GM23338 (cell line): ENCODE measurements around the gene PDLIM5. TPM values are rescaled to one million over a fixed set of nuclear protein-coding genes. Genes with fewer than 3 reads are reported as not detected.

Experiments used
- ATAC-seq: fragments of 200-7000 bp; cut with Tn5 transposase; 3 replicates; pipeline ENCODE4 v1.9.1; 2020
- DNase-seq: peaks from one replicate; pipeline ENCODE4 v3.0.0-alpha.2; 2015; ENCODE audit warnings: low spot score
- H2AFZ ChIP-seq: fragments of 200-600 bp; sonication (generic); 2 replicates; pipeline ENCODE4 v1.8.0; 2016; ENCODE audit warnings: antibody characterized with exemption, mild to moderate bottlenecking, moderate library complexity
- H3F3A ChIP-seq: fragments of 200-600 bp; sonication (generic); replicated peaks from 2 replicates; pipeline ENCODE4 v1.8.0; 2017; ENCODE audit warnings: antibody characterized with exemption, mixed run types, low read depth
- H3K27ac ChIP-seq: fragments of 200-600 bp; sonication (generic); 2 replicates; pipeline ENCODE4 v1.6.1; 2016; ENCODE audit warnings: low read depth
- H3K27me3 ChIP-seq: fragments of 200-600 bp; sonication (generic); 2 replicates; pipeline ENCODE4 v1.8.0; 2016; ENCODE audit warnings: mild to moderate bottlenecking, mixed run types, moderate library complexity; ENCODE audit not compliant: insufficient read depth
- H3K36me3 ChIP-seq: fragments of 200-600 bp; sonication (generic); 2 replicates; pipeline ENCODE4 v1.8.0; 2016; ENCODE audit warnings: mild to moderate bottlenecking; ENCODE audit not compliant: insufficient read depth
- H3K4me1 ChIP-seq: fragments of 200-600 bp; sonication (generic); 2 replicates; pipeline ENCODE4 v1.8.0; 2016; ENCODE audit warnings: mild to moderate bottlenecking, moderate library complexity; ENCODE audit not compliant: insufficient read depth
- H3K4me2 ChIP-seq: fragments of 200-600 bp; sonication (generic); 2 replicates; pipeline ENCODE4 v1.7.1; 2017; ENCODE audit warnings: mixed run types
- H3K4me3 ChIP-seq: fragments of 200-600 bp; sonication (generic); 2 replicates; pipeline ENCODE4 v1.6.1; 2016; ENCODE audit warnings: mixed run types
- H3K79me2 ChIP-seq: fragments of 200-600 bp; sonication (generic); replicated peaks from 2 replicates; pipeline ENCODE4 v1.8.0; 2017; ENCODE audit warnings: mild to moderate bottlenecking; ENCODE audit not compliant: insufficient read depth
- H3K9me2 ChIP-seq: fragments of 200-600 bp; sonication (generic); 2 replicates; pipeline ENCODE4 v1.8.0; 2017; ENCODE audit not compliant: insufficient read depth
- H4K20me1 ChIP-seq: fragments of 200-600 bp; sonication (generic); replicated peaks from 2 replicates; pipeline ENCODE4 v1.8.0; 2017; ENCODE audit warnings: mild to moderate bottlenecking; ENCODE audit not compliant: insufficient read depth
- H3K27ac Mint-ChIP-seq: 2 replicates; pipeline ENCODE4 v1.8.0; 2020; ENCODE audit warnings: inconsistent platforms, mild to moderate bottlenecking, moderate library complexity, mixed read lengths
- H3K27me3 Mint-ChIP-seq: 3 replicates; pipeline ENCODE4 v1.8.0; 2022; ENCODE audit warnings: low read depth, mild to moderate bottlenecking, moderate library complexity, mixed read lengths, inconsistent platforms; ENCODE audit not compliant: insufficient read depth, poor library complexity
- H3K36me3 Mint-ChIP-seq: 3 replicates; pipeline ENCODE4 v1.8.0; 2021; ENCODE audit warnings: low read depth, mild to moderate bottlenecking, inconsistent platforms, moderate library complexity, mixed read lengths
- H3K4me1 Mint-ChIP-seq: 3 replicates; pipeline ENCODE4 v1.8.0; 2020; ENCODE audit warnings: mild to moderate bottlenecking, inconsistent platforms, mixed read lengths
- H3K4me3 Mint-ChIP-seq: 3 replicates; pipeline ENCODE4 v1.8.0; 2021; ENCODE audit warnings: moderate library complexity, mild to moderate bottlenecking, inconsistent platforms, mixed read lengths
- H3K9me3 Mint-ChIP-seq: 3 replicates; pipeline ENCODE4 v1.8.0; 2020; ENCODE audit warnings: moderate library complexity, mild to moderate bottlenecking, inconsistent platforms, mixed read lengths
- CREB1 ChIP-seq: fragments of 250-450 bp; sonication (Bioruptor Pico); IDR thresholded peaks from 2 replicates; pipeline ENCODE4 v1.5.0; 2020; ENCODE audit warnings: low read depth, mild to moderate bottlenecking, moderate library complexity
- EZH2 ChIP-seq: fragments of 200-600 bp; sonication (generic); IDR thresholded peaks from one replicate; pipeline ENCODE4 v1.8.0; 2017; ENCODE audit warnings: antibody characterized with exemption, mild to moderate bottlenecking, low read depth; ENCODE audit not compliant: unreplicated experiment
- EZH2phosphoT487 ChIP-seq: fragments of 200-600 bp; sonication (generic); IDR thresholded peaks from one replicate; pipeline ENCODE4 v1.8.1; 2018; ENCODE audit warnings: antibody characterized with exemption; ENCODE audit not compliant: unreplicated experiment
- JUNB ChIP-seq: IDR thresholded peaks from one replicate; pipeline ENCODE4 v1.6.1; 2016; ENCODE audit warnings: antibody characterized with exemption; ENCODE audit not compliant: unreplicated experiment
- POLR2AphosphoS5 ChIP-seq: IDR thresholded peaks from 2 replicates; pipeline ENCODE4 v1.6.1; 2016; ENCODE audit warnings: antibody characterized with exemption, low read depth
- ZNF331 ChIP-seq: fragments of 250-450 bp; sonication (Bioruptor Pico); IDR thresholded peaks from 2 replicates; pipeline ENCODE4 v1.5.0; 2020; ENCODE audit warnings: low read depth, mild to moderate bottlenecking, moderate library complexity
- polyA plus RNA-seq: library from polyadenylated mRNA; unstranded; fragments of >200 nt; fragmentation: Nextera tagmentation; extraction: Ambion mirVana; gene quantifications from 2 replicates; pipeline ENCODE4 v1.2.1, GENCODE V29; 2016
- total RNA-seq: library from RNA; depleted of rRNA; stranded (reverse); fragments of >200 nt; shearing (Covaris generic); gene quantifications from 2 replicates; pipeline ENCODE4 v1.2.3, GENCODE V29; 2014
- TF ChIP-seq, protein P1 (sequence below): IDR thresholded peaks from 2 replicates; pipeline ENCODE4 v1.6.1; 2016; ENCODE audit warnings: antibody characterized with exemption
- TF ChIP-seq, protein P2 (sequence below): fragments of 250-450 bp; sonication (Bioruptor Pico); IDR thresholded peaks from 2 replicates; pipeline ENCODE4 v1.5.0; 2020; ENCODE audit warnings: mild to moderate bottlenecking, moderate library complexity
- TF ChIP-seq, protein P3 (sequence below): IDR thresholded peaks from one replicate; pipeline ENCODE4 v1.6.1; 2018; ENCODE audit warnings: antibody characterized with exemption; ENCODE audit not compliant: unreplicated experiment

The PDLIM5 gene
- total and polyA plus RNA-seq, 2 experiments from 2014 or later, result 45.2 to 53.0 TPM

DNA sequence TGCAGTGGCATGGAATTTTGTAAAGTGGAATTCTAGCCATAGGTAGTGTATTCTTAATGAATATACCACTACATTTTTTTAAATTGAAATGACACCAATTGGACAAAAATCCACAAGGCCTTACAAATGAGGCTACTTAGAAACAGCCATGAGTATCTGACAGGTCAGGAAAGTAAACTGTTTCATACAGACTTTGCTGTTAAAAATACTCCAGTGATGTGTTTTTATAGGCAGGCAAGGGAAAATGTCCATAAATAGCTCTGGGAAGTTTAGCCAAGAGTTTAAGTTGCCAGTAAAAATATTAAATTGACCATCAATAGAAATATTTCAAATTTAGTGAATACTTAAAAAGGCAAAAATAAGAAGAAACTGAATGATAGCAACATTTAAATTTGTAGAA lies 41.8 kb upstream of the PDLIM5 start:
- H3K27ac ChIP-seq, result no peak overlapping the region
- Mint-ChIP-seq H3K27me3 (no peaks in the 10 kb centered on the region), H3K27ac (no peak overlapping the region), H3K4me3 (no peak overlapping the region), H3K36me3 (no peaks in the 10 kb centered on the region), H3K4me1 (peaks cover 23% of the 10 kb centered on the region; the same call in 2 of the 3 replicates), H3K9me3 (no peaks in the 10 kb centered on the region)
- no peaks in the 10 kb centered on the region for H3K9me2 ChIP-seq
- H3K4me2 ChIP-seq, result no peak overlapping the region
- peaks cover 18% of the 10 kb centered on the region for H3K4me1 ChIP-seq
- no peak for DNase-seq
- H3K27me3 ChIP-seq, result no peaks in the 10 kb centered on the region
- H3K36me3 ChIP-seq, result no peaks in the 10 kb centered on the region
- H3F3A ChIP-seq, result no peaks in the 10 kb centered on the region
- no peaks in the 10 kb centered on the region for H3K79me2 ChIP-seq
- H3K4me3 ChIP-seq, result no peak overlapping the region
- ATAC-seq, result no peak
- H4K20me1 ChIP-seq, result no peaks in the 10 kb centered on the region
- no peak overlapping the region for H2AFZ ChIP-seq
- TF ChIP-seq, protein P1, sequence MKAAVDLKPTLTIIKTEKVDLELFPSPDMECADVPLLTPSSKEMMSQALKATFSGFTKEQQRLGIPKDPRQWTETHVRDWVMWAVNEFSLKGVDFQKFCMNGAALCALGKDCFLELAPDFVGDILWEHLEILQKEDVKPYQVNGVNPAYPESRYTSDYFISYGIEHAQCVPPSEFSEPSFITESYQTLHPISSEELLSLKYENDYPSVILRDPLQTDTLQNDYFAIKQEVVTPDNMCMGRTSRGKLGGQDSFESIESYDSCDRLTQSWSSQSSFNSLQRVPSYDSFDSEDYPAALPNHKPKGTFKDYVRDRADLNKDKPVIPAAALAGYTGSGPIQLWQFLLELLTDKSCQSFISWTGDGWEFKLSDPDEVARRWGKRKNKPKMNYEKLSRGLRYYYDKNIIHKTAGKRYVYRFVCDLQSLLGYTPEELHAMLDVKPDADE, result no peak
- TF ChIP-seq, protein P2, sequence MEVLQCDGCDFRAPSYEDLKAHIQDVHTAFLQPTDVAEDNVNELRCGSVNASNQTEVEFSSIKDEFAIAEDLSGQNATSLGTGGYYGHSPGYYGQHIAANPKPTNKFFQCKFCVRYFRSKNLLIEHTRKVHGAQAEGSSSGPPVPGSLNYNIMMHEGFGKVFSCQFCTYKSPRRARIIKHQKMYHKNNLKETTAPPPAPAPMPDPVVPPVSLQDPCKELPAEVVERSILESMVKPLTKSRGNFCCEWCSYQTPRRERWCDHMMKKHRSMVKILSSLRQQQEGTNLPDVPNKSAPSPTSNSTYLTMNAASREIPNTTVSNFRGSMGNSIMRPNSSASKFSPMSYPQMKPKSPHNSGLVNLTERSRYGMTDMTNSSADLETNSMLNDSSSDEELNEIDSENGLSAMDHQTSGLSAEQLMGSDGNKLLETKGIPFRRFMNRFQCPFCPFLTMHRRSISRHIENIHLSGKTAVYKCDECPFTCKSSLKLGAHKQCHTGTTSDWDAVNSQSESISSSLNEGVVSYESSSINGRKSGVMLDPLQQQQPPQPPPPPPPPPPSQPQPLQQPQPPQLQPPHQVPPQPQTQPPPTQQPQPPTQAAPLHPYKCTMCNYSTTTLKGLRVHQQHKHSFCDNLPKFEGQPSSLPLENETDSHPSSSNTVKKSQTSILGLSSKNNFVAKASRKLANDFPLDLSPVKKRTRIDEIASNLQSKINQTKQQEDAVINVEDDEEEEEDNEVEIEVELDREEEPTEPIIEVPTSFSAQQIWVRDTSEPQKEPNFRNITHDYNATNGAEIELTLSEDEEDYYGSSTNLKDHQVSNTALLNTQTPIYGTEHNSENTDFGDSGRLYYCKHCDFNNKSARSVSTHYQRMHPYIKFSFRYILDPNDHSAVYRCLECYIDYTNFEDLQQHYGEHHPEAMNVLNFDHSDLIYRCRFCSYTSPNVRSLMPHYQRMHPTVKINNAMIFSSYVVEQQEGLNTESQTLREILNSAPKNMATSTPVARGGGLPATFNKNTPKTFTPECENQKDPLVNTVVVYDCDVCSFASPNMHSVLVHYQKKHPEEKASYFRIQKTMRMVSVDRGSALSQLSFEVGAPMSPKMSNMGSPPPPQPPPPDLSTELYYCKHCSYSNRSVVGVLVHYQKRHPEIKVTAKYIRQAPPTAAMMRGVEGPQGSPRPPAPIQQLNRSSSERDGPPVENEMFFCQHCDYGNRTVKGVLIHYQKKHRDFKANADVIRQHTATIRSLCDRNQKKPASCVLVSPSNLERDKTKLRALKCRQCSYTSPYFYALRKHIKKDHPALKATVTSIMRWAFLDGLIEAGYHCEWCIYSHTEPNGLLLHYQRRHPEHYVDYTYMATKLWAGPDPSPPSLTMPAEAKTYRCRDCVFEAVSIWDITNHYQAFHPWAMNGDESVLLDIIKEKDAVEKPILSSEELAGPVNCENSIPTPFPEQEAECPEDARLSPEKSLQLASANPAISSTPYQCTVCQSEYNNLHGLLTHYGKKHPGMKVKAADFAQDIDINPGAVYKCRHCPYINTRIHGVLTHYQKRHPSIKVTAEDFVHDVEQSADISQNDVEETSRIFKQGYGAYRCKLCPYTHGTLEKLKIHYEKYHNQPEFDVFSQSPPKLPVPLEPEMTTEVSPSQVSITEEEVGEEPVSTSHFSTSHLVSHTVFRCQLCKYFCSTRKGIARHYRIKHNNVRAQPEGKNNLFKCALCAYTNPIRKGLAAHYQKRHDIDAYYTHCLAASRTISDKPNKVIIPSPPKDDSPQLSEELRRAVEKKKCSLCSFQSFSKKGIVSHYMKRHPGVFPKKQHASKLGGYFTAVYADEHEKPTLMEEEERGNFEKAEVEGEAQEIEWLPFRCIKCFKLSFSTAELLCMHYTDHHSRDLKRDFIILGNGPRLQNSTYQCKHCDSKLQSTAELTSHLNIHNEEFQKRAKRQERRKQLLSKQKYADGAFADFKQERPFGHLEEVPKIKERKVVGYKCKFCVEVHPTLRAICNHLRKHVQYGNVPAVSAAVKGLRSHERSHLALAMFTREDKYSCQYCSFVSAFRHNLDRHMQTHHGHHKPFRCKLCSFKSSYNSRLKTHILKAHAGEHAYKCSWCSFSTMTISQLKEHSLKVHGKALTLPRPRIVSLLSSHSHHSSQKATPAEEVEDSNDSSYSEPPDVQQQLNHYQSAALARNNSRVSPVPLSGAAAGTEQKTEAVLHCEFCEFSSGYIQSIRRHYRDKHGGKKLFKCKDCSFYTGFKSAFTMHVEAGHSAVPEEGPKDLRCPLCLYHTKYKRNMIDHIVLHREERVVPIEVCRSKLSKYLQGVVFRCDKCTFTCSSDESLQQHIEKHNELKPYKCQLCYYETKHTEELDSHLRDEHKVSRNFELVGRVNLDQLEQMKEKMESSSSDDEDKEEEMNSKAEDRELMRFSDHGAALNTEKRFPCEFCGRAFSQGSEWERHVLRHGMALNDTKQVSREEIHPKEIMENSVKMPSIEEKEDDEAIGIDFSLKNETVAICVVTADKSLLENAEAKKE (CRISPR knock-in tag), result no peak
- TF ChIP-seq EZH2 (no peak), EZH2phosphoT487 (no peak), POLR2AphosphoS5 (no peak), ZNF331 (no peak), JUNB (no peak), CREB1 (CRISPR knock-in tag) (no peak)
- TF ChIP-seq, protein P3, sequence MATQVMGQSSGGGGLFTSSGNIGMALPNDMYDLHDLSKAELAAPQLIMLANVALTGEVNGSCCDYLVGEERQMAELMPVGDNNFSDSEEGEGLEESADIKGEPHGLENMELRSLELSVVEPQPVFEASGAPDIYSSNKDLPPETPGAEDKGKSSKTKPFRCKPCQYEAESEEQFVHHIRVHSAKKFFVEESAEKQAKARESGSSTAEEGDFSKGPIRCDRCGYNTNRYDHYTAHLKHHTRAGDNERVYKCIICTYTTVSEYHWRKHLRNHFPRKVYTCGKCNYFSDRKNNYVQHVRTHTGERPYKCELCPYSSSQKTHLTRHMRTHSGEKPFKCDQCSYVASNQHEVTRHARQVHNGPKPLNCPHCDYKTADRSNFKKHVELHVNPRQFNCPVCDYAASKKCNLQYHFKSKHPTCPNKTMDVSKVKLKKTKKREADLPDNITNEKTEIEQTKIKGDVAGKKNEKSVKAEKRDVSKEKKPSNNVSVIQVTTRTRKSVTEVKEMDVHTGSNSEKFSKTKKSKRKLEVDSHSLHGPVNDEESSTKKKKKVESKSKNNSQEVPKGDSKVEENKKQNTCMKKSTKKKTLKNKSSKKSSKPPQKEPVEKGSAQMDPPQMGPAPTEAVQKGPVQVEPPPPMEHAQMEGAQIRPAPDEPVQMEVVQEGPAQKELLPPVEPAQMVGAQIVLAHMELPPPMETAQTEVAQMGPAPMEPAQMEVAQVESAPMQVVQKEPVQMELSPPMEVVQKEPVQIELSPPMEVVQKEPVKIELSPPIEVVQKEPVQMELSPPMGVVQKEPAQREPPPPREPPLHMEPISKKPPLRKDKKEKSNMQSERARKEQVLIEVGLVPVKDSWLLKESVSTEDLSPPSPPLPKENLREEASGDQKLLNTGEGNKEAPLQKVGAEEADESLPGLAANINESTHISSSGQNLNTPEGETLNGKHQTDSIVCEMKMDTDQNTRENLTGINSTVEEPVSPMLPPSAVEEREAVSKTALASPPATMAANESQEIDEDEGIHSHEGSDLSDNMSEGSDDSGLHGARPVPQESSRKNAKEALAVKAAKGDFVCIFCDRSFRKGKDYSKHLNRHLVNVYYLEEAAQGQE, result no peak
